HepG2 (cell line): Measurements from ENCODE around the gene GNG12. TPM values are rescaled to one million over a fixed set of nuclear protein-coding genes. Genes with fewer than 3 reads are reported as not detected.

Experiments used
- ATF7 ChIP-seq, 2 experiments: fragments of 450-650 bp in 1 of 2; sonication (generic) in 1 of 2; formaldehyde crosslinking in 1 of 2; IDR thresholded peaks; 2 replicates each; pipeline versions ENCODE4 v1.4.0 to v1.6.1; 2016 to 2020; ENCODE audit warnings: antibody characterized with exemption in 1 of 2, mild to moderate bottlenecking in 1 of 2, missing genetic modification reagents in 1 of 2
- CENPT ChIP-seq: sonication (generic); formaldehyde crosslinking; IDR thresholded peaks from 2 replicates; pipeline ENCODE4 v1.8.0; 2022; ENCODE audit warnings: low read depth, mild to moderate bottlenecking, moderate library complexity, missing genetic modification reagents
- CREB1 ChIP-seq, 2 experiments: fragments of 450-650 bp in 1 of 2; IDR thresholded peaks; 2 replicates each; pipeline ENCODE4 v1.6.1; 2016 to 2017; ENCODE audit warnings: control low read depth in 1 of 2, mild to moderate bottlenecking in 1 of 2, missing compliant biosample characterization in 1 of 2, missing genetic modification characterization in 1 of 2
- FOXA3 ChIP-seq: IDR thresholded peaks from 2 replicates; pipeline ENCODE4 v1.6.1; 2016; ENCODE audit warnings: missing genetic modification reagents, missing compliant biosample characterization
- HDAC2 ChIP-seq: sonication (generic); formaldehyde crosslinking; IDR thresholded peaks from 2 replicates; pipeline ENCODE4 v1.4.0; 2020; ENCODE audit warnings: missing genetic modification reagents
- HMG20B ChIP-seq: conservative IDR thresholded peaks from 2 replicates; pipeline ENCODE4 v1.6.1; 2016; ENCODE audit warnings: missing genetic modification reagents, missing compliant biosample characterization
- JUND ChIP-seq: sonication (generic); formaldehyde crosslinking; IDR thresholded peaks from 2 replicates; pipeline ENCODE4 v1.8.0; 2022; ENCODE audit warnings: mild to moderate bottlenecking, missing genetic modification reagents
- KDM6A ChIP-seq: IDR thresholded peaks from 2 replicates; pipeline ENCODE4 v1.6.1; 2016; ENCODE audit warnings: low read depth
- KLF11 ChIP-seq: IDR thresholded peaks from 2 replicates; pipeline ENCODE4 v1.6.1; 2016; ENCODE audit warnings: missing compliant biosample characterization
- KLF6 ChIP-seq: IDR thresholded peaks from 2 replicates; pipeline ENCODE4 v1.8.0; 2016; ENCODE audit warnings: missing biosample characterization, missing genetic modification reagents
- MED1 ChIP-seq: sonication (generic); formaldehyde crosslinking; IDR thresholded peaks from 2 replicates; pipeline ENCODE4 v1.4.0; 2020; ENCODE audit warnings: missing genetic modification reagents
- MED8 ChIP-seq: sonication (generic); formaldehyde crosslinking; IDR thresholded peaks from 2 replicates; pipeline ENCODE4 v1.8.1; 2023; ENCODE audit warnings: mild to moderate bottlenecking, missing genetic modification reagents; ENCODE audit not compliant: insufficient replicate concordance
- POGK ChIP-seq: sonication (generic); formaldehyde crosslinking; conservative IDR thresholded peaks from 2 replicates; pipeline ENCODE4 v1.8.0; 2022; ENCODE audit warnings: mild to moderate bottlenecking, moderate library complexity, missing genetic modification reagents
- SIX1 ChIP-seq: sonication (generic); formaldehyde crosslinking; IDR thresholded peaks from 2 replicates; pipeline ENCODE4 v1.4.0; 2020; ENCODE audit warnings: missing genetic modification reagents, borderline replicate concordance
- SNAPC5 ChIP-seq: sonication (generic); formaldehyde crosslinking; IDR thresholded peaks from 2 replicates; pipeline ENCODE4 v1.8.1; 2023; ENCODE audit warnings: mild to moderate bottlenecking, missing genetic modification reagents, borderline replicate concordance
- SP140L ChIP-seq: sonication (generic); formaldehyde crosslinking; IDR thresholded peaks from 2 replicates; pipeline ENCODE4 v1.4.0; 2020; ENCODE audit warnings: missing genetic modification reagents, borderline replicate concordance
- TAF1 ChIP-seq: sonication (generic); formaldehyde crosslinking; IDR thresholded peaks from 2 replicates; pipeline ENCODE4 v1.4.0; 2020; ENCODE audit warnings: missing genetic modification reagents
- TCF7L2 ChIP-seq: IDR thresholded peaks from 2 replicates; pipeline ENCODE4 v1.6.1; 2011; ENCODE audit warnings: mild to moderate bottlenecking, low read depth, low read length, moderate library complexity
- TIGD3 ChIP-seq: sonication (generic); formaldehyde crosslinking; IDR thresholded peaks from 2 replicates; pipeline ENCODE4 v1.5.1; 2020; ENCODE audit warnings: mild to moderate bottlenecking, missing genetic modification reagents, borderline replicate concordance
- ZFP1 ChIP-seq: IDR thresholded peaks from 2 replicates; pipeline ENCODE4 v1.6.1; 2016
- ZNF251 ChIP-seq: sonication (generic); formaldehyde crosslinking; IDR thresholded peaks from 2 replicates; pipeline ENCODE4 v1.9.0; 2021; ENCODE audit warnings: mild to moderate bottlenecking, missing genetic modification reagents
- ZNF335 ChIP-seq: sonication (generic); formaldehyde crosslinking; IDR thresholded peaks from 2 replicates; pipeline ENCODE4 v1.4.0; 2020; ENCODE audit warnings: missing genetic modification reagents
- ZNF430 ChIP-seq: sonication (generic); formaldehyde crosslinking; IDR thresholded peaks from 2 replicates; pipeline ENCODE4 v1.9.0; 2021; ENCODE audit warnings: mild to moderate bottlenecking, missing genetic modification reagents
- ZNF598 ChIP-seq: sonication (generic); formaldehyde crosslinking; IDR thresholded peaks from 2 replicates; pipeline ENCODE4 v1.5.1; 2020; ENCODE audit warnings: mild to moderate bottlenecking, missing genetic modification reagents, borderline replicate concordance
- ZNF850 ChIP-seq: sonication (generic); formaldehyde crosslinking; conservative IDR thresholded peaks from 2 replicates; pipeline ENCODE4 v1.9.0; 2021; ENCODE audit warnings: mild to moderate bottlenecking, missing genetic modification reagents
- polyA plus RNA-seq, 8 experiments: library from polyadenylated mRNA; depleted of rRNA in 3 of 8; stranded (reverse) in 7 of 8; unstranded in 1 of 8; fragments of >200 nt; fragmentation: Illumina TruSeq in 4 of 8; extraction: Trizol in 4 of 8; gene quantifications; 2 replicates each; pipeline versions ENCODE4 v1.2.1 to v1.2.3, GENCODE V29; 2011 to 2016; ENCODE audit warnings: low read depth in 4 of 8, missing spikeins in 1 of 8, mixed read lengths in 1 of 8; ENCODE audit not compliant: insufficient read depth in 1 of 8
- total RNA-seq, 5 experiments: library from RNA; depleted of rRNA; stranded (reverse); fragments of >200 nt; fragmentation: Illumina TruSeq; extraction: Trizol; gene quantifications; 2 replicates each; pipeline ENCODE4 v1.2.3, GENCODE V29; 2016; ENCODE audit warnings: low read depth in 1 of 5
- TF ChIP-seq, protein P1 (sequence below): sonication (generic); formaldehyde crosslinking; IDR thresholded peaks from 2 replicates; pipeline ENCODE4 v1.4.0; 2020; ENCODE audit warnings: low read depth, mild to moderate bottlenecking, missing genetic modification reagents

GNG12 gene
- total and polyA plus RNA-seq, 2 of the 13 experiments (the other 11 are each of a cell fraction or from before 2014, with no cell fraction given) = 0.11 TPM

- peak; percentile 70 for TF ChIP-seq POGK (CRISPR knock-in tag)
- peak; percentile 39; the same call in 1 of the 2 replicates for TF ChIP-seq KDM6A (CRISPR knock-in tag)
- peak; percentile 67 for TF ChIP-seq HDAC2 (CRISPR knock-in tag)
- no peak for TF ChIP-seq SNAPC5 (CRISPR knock-in tag)
- TF ChIP-seq ZNF850 (CRISPR knock-in tag) = no peak
- peak; percentile 78 for TF ChIP-seq MED1 (CRISPR knock-in tag)
- peak; percentile 83 for TF ChIP-seq MED8 (CRISPR knock-in tag)
- no peak for TF ChIP-seq SIX1 (CRISPR knock-in tag)
- TF ChIP-seq, protein P1, sequence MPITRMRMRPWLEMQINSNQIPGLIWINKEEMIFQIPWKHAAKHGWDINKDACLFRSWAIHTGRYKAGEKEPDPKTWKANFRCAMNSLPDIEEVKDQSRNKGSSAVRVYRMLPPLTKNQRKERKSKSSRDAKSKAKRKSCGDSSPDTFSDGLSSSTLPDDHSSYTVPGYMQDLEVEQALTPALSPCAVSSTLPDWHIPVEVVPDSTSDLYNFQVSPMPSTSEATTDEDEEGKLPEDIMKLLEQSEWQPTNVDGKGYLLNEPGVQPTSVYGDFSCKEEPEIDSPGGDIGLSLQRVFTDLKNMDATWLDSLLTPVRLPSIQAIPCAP = no peak
- TF ChIP-seq TAF1 (CRISPR knock-in tag) = peak; percentile 68
- TF ChIP-seq FOXA3 (CRISPR knock-in tag) = no peak
- no peak for TF ChIP-seq SP140L (CRISPR knock-in tag)
- peak; percentile 84 for TF ChIP-seq ZNF598 (CRISPR knock-in tag)
- TF ChIP-seq ZFP1 (CRISPR knock-in tag) = 0 out of 2 replicates have a peak, but pooled peaks have one; percentile 12
- TF ChIP-seq TCF7L2 = no peak
- no peak for TF ChIP-seq ZNF251 (CRISPR knock-in tag)
- TF ChIP-seq CENPT (CRISPR knock-in tag) = peak; percentile 39; the same call in 1 of the 2 replicates
- no peak for TF ChIP-seq ATF7 (IDR thresholded peaks at IDR 0.05)
- 0 out of 2 replicates have a peak, but pooled peaks have one; percentile 20 for TF ChIP-seq ATF7 (CRISPR knock-in tag; IDR thresholded peaks at IDR 0.05)
- 0 out of 2 replicates have a peak, but pooled peaks have one; percentile 34 for TF ChIP-seq KLF6 (CRISPR knock-in tag)
- TF ChIP-seq HMG20B (CRISPR knock-in tag) = peak; percentile 51; the same call in 1 of the 2 replicates
- TF ChIP-seq ZNF430 (CRISPR knock-in tag) = peak; percentile 75; the same call in 1 of the 2 replicates
- no peak for TF ChIP-seq CREB1 (IDR thresholded peaks at IDR 0.05)
- peak; percentile 65 for TF ChIP-seq CREB1 (CRISPR knock-in tag; IDR thresholded peaks at IDR 0.05)
- peak; percentile 32; the same call in 1 of the 2 replicates for TF ChIP-seq JUND (CRISPR knock-in tag)
- 0 out of 2 replicates have a peak, but pooled peaks have one; percentile 31 for TF ChIP-seq KLF11 (CRISPR knock-in tag)
- 0 out of 2 replicates have a peak, but pooled peaks have one; percentile 15 for TF ChIP-seq TIGD3
- TF ChIP-seq ZNF335 = peak; percentile 37; the same call in 1 of the 2 replicates
These were observed 146.7 kb downstream of the GNG12 start (continued) for GRCh38 chr1:67686267-67687197.
